Small intestine (tissue), 7 donors: ENCODE data around the gene ZBED4. TPM values are rescaled to one million over a fixed set of nuclear protein-coding genes. Genes with fewer than 3 reads are reported as not detected.

Experiments
- DNase-seq, 2 donors: peaks; one replicate each; pipeline versions ENCODE4 v3.0.0 to v3.0.0-alpha.2; 2013
- FAIRE-seq: peaks from 2 replicates; lab custom pipeline; 2012; peaks lifted over from hg19 to GRCh38; lab: Jason Lieb, UNC
- H3K27ac ChIP-seq, 3 donors: one replicate each; pipeline ENCODE4 v1.5.1; 2013; ENCODE audit warnings: low read length in 2 of 3, mild to moderate bottlenecking in 2 of 3, control low read depth in 1 of 3, inconsistent platforms in 1 of 3, low read depth in 1 of 3, moderate library complexity in 1 of 3
- H3K27me3 ChIP-seq, 3 donors: one replicate each; pipeline ENCODE4 v1.6.1; 2013; ENCODE audit warnings: low read length in 3 of 3, inconsistent platforms in 1 of 3; ENCODE audit not compliant: control insufficient read depth in 3 of 3, insufficient read depth in 3 of 3
- H3K36me3 ChIP-seq, 3 donors: one replicate each; pipeline ENCODE4 v1.6.1; 2013; ENCODE audit warnings: low read length in 3 of 3, inconsistent platforms in 1 of 3, low read depth in 1 of 3, mild to moderate bottlenecking in 1 of 3, moderate library complexity in 1 of 3; ENCODE audit not compliant: control insufficient read depth in 3 of 3, insufficient read depth in 2 of 3
- H3K4me1 ChIP-seq, 3 donors: one replicate each; pipeline ENCODE4 v1.6.1; 2013; ENCODE audit warnings: low read length in 2 of 3, inconsistent platforms in 1 of 3, low read depth in 1 of 3, mild to moderate bottlenecking in 1 of 3, moderate library complexity in 1 of 3; ENCODE audit not compliant: control insufficient read depth in 3 of 3, insufficient read depth in 2 of 3
- H3K4me3 ChIP-seq, 3 donors: one replicate each; pipeline ENCODE4 v1.5.1; 2013; ENCODE audit warnings: low read length in 3 of 3, control low read depth in 1 of 3, inconsistent platforms in 1 of 3, low read depth in 1 of 3, mild to moderate bottlenecking in 1 of 3, moderate library complexity in 1 of 3
- H3K9me3 ChIP-seq, 2 donors: one replicate each; pipeline ENCODE4 v1.6.1; 2013; ENCODE audit warnings: low read depth in 1 of 2, low read length in 1 of 2; ENCODE audit not compliant: control insufficient read depth in 2 of 2, insufficient read depth in 1 of 2
- WGBS, 3 donors: extraction: QIAGEN DNeasy Blood & Tissue Kit; methylation state at CpG; one replicate each; pipeline ENCODE4 v1.1.7; 2013; 5-methylcytosine and 5-hydroxymethylcytosine counted together
- polyA plus RNA-seq, 4 donors: library from polyadenylated mRNA; stranded (reverse) in 3 of 4; unstranded in 1 of 4; fragments of 200-250 nt in 3 of 4; fragments of 120-200 nt in 1 of 4; gene quantifications; one replicate each; pipeline versions ENCODE4 v1.2.1 to v1.2.3, GENCODE V29; 2013
- donor health status: healthy with polysubstance abuse.
- donor health status: control.
- donor health status: control.
- donor health status: Bipolar disorder and iron deficiency.
- donor health status: healthy.

Gene ZBED4
- polyA plus RNA-seq, 4 donors, result 3.2 to 12.4 (median 5.6) TPM

DNA sequence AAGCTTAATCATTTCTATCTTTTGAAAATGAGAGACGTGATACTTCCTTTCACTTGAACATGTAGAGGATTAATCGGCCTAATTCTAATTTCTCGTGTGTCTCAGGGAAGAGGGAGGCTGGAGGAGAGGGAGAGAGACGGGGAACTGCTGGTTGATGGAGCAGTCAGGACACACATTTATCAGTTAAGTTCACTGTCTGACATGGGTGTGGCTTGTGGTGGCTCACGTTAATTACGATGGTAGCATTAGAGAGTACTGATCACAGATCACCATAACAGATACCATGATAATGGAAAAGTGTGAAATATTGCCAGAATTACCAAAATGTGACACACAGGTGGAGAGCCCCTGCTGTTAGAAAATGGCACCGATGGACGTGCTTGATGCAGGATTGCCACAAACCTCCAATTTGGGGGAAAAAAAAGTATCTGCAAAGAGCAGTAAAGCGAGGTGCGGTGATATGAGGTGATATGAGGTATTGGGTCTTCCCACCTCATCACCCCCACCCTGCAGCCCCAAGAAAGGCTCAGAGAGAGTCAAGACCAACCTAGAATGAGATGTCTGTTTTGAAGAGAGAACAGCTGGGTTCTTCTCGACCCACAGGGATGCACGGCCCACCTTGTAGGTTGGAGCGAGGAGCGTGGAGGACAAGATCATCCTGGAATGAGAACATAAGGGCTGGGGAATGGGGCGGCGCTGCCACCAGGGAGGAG is 19.7 kb downstream of the ZBED4 start:
- Histone ChIP-seq H3K4me1 (no peaks in the 10 kb centered on the region), H3K4me3 (no peak overlapping the region), H3K36me3 (peaks cover 0 to 10% (median 2%) of the 10 kb centered on the region in 3 donors), H3K27ac (no peak overlapping the region), H3K9me3 (peaks cover 0 to 53% of the 10 kb centered on the region in 2 donors), H3K27me3 (no peaks in the 10 kb centered on the region)
- no peak for DNase-seq
- FAIRE-seq, result no peak
- WGBS, 3 donors, result 82 to 85% (median 84%) methylated on average over 16 of the region's 16 CpGs

DNA sequence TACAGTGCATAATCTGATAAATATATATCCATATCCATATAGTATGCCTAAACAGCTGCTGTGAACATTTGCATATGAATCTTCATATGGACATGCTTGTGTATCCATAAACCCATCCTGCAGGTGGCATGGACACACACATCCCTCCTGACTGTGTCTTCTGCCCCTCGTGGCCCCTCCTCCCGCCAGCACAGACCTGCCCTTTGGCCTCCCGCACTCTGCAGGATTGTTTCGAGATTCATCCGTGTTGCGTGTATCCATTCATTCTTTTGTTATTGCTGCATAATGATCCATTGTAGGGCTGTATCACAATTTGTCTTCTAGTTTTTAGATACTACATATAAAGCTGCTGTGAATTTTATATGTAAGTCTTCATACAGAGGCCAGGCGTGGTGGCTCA is 24.0 kb downstream of the ZBED4 start:
- H3K4me3 ChIP-seq, result no peak overlapping the region
- no peak for DNase-seq
- FAIRE-seq, result no peak
- no peak overlapping the region for H3K27ac ChIP-seq
- peaks cover 0 to 2% (median 0%) of the 10 kb centered on the region in 3 donors for H3K4me1 ChIP-seq
- H3K36me3 ChIP-seq, result peaks cover 0 to 19% (median 2%) of the 10 kb centered on the region in 3 donors
- H3K27me3 ChIP-seq, result no peaks in the 10 kb centered on the region
- 97% methylated on average over 7 of the region's 7 CpGs for WGBS, 3 donors
- peaks cover 0 to 62% of the 10 kb centered on the region in 2 donors for H3K9me3 ChIP-seq

DNA sequence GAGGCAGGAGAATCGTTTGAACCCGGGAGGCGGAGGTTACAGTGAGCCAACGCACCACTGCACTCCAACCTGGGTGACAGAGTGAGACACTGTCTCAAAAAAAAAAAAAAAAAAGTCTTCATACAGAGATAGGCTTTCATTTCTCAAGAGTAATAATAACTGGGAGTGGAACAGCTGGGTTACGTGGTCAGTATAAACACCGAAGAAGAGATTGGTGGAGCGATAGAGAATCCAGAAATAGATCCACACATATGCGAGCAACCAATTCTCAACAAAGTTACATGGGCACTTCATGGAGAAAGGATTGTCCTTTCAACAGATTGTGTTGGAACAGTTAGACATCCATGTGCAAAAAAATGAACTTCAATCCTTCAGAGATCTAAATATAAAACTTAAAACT is 24.6 kb downstream of the ZBED4 start:
- WGBS, 3 donors, result 96 to 99% (median 99%) methylated on average over 8 of the region's 8 CpGs
- no peak overlapping the region for H3K4me3 ChIP-seq
- no peaks in the 10 kb centered on the region for H3K27me3 ChIP-seq
- H3K36me3 ChIP-seq, result peaks cover 0 to 19% (median 2%) of the 10 kb centered on the region in 3 donors
- H3K27ac ChIP-seq, result no peak overlapping the region
- peaks cover 0 to 64% of the 10 kb centered on the region in 2 donors for H3K9me3 ChIP-seq
- no peak for FAIRE-seq
- DNase-seq, result no peak
- peaks cover 0 to 2% (median 0%) of the 10 kb centered on the region in 3 donors for H3K4me1 ChIP-seq

DNA sequence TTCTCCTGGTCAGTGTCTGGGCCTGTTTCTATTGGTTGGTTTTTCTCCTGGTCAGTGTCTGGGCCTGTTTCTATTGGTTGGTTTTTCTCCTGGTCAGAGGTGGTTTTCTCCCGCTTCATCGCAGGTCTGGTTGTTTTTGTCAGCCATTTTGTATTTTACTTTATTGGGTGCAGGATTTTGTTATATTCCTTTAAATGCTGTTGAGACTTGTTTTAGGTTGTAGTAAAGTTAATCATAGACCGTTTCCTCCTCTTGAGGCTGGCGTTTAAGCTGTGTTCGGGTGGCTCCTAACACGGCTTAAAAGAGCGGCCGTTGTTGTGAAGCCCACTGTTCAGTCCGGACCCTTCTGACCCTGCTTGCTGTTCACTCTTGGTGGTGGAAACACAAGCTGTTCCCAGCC is 26.2 kb downstream of the ZBED4 start:
- WGBS, 3 donors, result 91 to 96% (median 94%) methylated on average over 9 of the region's 9 CpGs
- Histone ChIP-seq H3K36me3 (peaks cover 0 to 28% (median 6%) of the 10 kb centered on the region in 3 donors), H3K4me1 (peaks cover 0 to 2% (median 0%) of the 10 kb centered on the region in 3 donors), H3K27me3 (no peaks in the 10 kb centered on the region), H3K27ac (no peak overlapping the region), H3K9me3 (peaks cover 0 to 67% of the 10 kb centered on the region in 2 donors), H3K4me3 (no peak overlapping the region)
- DNase-seq (no peak), FAIRE-seq (no peak)

DNA sequence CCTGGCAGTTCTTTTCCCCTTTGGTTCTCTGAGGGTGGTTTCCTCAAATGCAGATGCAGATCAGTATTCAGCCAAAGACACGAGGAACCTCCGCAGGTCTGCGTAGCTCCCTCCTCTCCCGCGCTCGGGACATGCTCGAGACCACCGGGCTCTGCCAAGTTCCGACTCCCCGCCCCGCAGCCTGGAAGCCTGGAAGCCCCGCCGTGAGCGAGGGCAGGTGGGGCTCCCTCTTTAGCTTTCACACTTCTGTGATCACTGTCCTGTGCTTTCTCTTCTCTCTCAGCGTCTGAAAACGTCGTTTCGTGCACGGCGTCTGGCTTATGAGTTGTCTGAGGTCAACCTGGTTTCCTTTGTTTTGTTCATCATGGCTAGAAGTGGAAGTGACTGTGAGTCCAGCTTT is 26.6 kb downstream of the ZBED4 start:
- no peak overlapping the region for H3K4me3 ChIP-seq
- H3K9me3 ChIP-seq, result peaks cover 0 to 70% of the 10 kb centered on the region in 2 donors
- 67 to 84% (median 68%) methylated on average over 20 of the region's 20 CpGs for WGBS, 3 donors
- no peak for DNase-seq
- peaks cover 2 to 32% (median 6%) of the 10 kb centered on the region in 3 donors for H3K36me3 ChIP-seq
- no peak for FAIRE-seq
- H3K4me1 ChIP-seq, result peaks cover 0 to 2% (median 0%) of the 10 kb centered on the region in 3 donors
- H3K27me3 ChIP-seq, result no peaks in the 10 kb centered on the region
- H3K27ac ChIP-seq, result no peak overlapping the region

DNA sequence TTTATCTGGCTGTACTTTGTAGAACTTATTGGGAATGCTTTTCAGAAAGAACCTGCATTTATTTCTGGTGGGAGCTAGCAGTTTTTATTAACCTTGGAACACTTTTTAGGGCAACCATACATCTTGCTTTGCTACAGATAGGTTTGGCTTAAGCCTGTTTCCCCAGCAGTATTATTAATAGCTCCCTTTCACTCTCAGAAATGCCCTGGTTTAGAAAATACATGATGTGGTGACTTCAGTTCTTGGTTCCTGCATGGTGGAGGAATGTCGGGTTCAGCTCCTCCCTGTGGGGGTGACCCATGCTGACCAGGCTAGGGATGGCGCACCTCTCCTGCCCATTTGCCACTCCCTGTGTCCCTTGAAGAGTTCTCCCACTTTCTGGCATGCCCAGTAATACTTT is 28.2 kb downstream of the ZBED4 start:
- Histone ChIP-seq H3K27me3 (no peaks in the 10 kb centered on the region), H3K36me3 (peaks cover 6 to 43% (median 17%) of the 10 kb centered on the region in 3 donors), H3K27ac (no peak overlapping the region), H3K4me1 (peaks cover 0 to 2% (median 0%) of the 10 kb centered on the region in 3 donors), H3K4me3 (no peak overlapping the region), H3K9me3 (peaks cover 0 to 76% of the 10 kb centered on the region in 2 donors)
- no peak for DNase-seq
- 92 to 98% (median 93%) methylated on average over 2 of the region's 2 CpGs for WGBS, 3 donors
- FAIRE-seq, result no peak

DNA sequence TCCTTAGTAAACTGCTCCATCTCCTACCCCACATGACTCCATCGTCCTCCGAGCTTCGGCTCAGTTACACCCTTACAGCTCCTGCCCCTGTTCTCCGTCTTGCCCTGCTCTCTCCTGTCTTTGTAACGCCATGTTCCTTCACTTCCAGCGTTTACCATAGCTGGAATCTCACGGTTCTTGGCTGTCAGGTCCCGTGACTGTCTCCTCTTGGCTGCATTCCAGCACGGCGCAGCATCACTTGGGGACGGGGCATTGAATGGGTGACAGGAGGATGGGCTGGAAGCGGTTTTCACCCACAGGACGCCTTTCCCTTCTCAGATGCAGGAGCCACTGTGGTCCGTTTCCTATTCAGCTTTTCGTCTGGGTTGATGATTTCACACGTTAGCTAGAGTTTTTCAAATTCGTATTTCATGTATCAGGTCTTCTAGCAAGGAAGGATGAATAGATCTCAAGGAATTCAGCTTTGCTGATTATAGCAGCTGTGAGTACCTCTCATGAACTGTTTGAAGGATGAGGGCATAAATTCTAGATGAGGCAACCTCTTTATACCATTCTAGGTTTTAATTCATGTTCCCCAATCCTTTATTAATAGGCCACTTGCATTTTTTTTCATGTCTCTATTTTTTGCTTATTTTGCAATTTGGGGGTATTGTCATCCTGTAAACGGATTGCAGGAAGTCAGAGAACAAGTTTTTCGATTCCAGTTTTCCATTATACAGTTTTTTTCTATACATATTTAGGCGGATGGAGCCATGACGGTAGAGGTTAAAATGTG is 29.1 kb downstream of the ZBED4 start:
- FAIRE-seq (no peak), DNase-seq (no peak)
- 86 to 90% (median 90%) methylated on average over 21 of the region's 21 CpGs for WGBS, 3 donors
- Histone ChIP-seq H3K4me3 (no peak overlapping the region), H3K27me3 (no peaks in the 10 kb centered on the region), H3K9me3 (peaks cover 0 to 73% of the 10 kb centered on the region in 2 donors), H3K27ac (no peak overlapping the region), H3K36me3 (peaks cover 9 to 47% (median 17%) of the 10 kb centered on the region in 3 donors), H3K4me1 (peaks cover 0 to 2% (median 0%) of the 10 kb centered on the region in 3 donors)

DNA sequence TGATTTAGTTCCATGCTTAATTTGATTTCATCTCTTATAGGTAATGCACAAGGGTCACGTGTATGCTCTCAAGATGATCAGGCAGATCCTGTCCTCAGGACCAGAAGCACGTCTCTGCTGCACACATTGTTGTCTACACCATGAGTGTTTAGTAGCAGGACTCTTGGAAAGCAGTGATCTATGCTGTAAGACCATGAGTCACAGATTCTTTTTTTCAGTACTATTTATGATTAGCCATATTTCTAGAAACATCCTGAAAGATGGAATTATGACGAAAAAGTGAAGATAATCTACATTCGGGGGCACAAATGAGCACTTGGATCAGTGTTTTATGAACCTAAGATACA is 29.6 kb downstream of the ZBED4 start:
- DNase-seq, result no peak
- no peaks in the 10 kb centered on the region for H3K27me3 ChIP-seq
- H3K4me3 ChIP-seq, result no peak overlapping the region
- peaks cover 9 to 49% (median 17%) of the 10 kb centered on the region in 3 donors for H3K36me3 ChIP-seq
- peaks cover 0 to 2% (median 0%) of the 10 kb centered on the region in 3 donors for H3K4me1 ChIP-seq
- WGBS, 3 donors, result 95 to 98% (median 97%) methylated on average over 4 of the region's 4 CpGs
- peaks cover 0 to 68% of the 10 kb centered on the region in 2 donors for H3K9me3 ChIP-seq
- FAIRE-seq, result no peak
- no peak overlapping the region for H3K27ac ChIP-seq
